Measurements from ENCODE around the gene LRCH1.

The LRCH1 gene

DNA sequence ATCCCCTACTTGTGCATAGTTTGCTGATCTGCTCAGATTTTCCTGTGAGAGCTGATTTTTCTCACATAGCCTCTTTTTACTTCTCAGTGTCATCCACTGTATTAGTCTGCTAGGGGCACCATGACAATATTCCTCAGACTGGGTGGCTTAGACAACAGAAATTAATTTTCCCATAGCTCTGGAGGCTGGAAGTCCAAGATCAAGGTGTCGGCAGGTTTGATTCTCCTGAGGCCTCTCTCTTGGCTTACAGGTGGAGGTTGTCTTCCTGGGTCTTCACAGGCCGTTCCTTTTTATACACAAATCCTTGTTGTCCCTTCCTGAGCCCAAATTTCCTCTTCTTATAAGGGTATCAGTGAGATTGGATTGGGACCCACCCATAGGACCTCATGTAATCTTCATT is 9.2 kb downstream of the LRCH1 start:
- DNase-seq (ENCODE audit: low read depth) = no peak

DNA sequence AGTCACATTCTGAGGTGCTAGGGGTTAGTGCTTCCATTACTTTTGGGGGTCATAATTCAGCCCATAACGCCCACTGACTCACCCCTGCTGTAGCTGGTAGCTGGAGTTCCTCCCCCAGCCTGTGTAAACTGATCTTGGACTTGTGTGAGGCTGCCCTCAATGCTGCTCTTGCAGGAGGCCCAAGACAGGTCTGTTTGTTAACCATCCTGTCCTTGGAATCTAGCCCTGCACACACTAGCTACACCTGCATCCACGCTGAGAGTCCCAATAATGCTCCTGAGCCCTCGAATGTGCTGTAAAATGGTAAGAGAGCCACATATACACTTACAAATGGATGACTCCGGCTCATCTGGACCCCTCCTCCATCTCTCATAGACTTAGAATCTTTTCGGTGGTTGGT is 9.6 kb downstream of the LRCH1 start:
- DNase-seq (ENCODE audit: low read depth) = no peak

DNA sequence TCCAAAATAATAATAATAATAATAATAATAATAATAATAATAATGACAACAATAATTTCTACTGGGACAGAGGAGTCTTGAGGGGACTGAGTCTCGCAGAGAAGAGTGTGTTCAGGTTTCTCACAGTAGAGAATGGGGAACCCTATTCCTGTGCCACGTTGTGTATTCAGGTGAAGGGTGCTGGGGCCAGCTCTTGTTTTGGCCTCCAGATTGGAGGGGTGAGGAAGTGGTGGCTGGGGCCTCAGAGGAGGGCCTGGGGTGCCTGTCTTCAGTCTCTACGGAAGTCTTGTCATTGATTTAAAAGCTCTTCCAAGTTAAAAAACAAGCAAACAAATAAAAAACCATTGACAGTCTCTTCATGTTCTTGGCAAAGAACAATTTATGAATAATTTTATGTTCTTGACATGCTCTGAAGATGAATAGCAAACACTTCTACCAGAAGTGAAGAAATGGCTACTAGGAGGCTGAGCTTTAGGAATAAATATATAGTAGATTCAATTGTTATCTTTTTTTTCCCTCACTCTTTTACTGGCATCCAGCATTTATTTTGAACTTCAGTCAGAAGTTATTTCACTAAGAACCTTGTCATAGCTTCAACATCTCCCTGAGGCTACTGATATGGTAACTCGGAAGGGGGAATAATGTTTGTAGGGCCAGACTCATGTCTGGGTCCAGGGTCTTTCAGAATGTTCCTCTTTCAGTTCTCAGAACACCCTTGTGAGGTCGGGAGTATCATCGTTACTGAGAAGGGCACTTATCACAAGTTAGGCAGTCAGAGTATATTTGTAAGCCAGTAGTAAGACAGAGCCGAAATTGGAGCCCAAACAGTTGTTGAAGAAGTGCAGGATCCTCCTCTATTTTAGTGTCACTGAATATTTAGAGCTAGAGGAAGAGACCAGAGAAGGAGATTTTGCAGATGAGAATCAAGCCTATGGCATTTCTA is 13.1 kb downstream of the LRCH1 start:
- DNase-seq (ENCODE audit: low read depth) = no peak

DNA sequence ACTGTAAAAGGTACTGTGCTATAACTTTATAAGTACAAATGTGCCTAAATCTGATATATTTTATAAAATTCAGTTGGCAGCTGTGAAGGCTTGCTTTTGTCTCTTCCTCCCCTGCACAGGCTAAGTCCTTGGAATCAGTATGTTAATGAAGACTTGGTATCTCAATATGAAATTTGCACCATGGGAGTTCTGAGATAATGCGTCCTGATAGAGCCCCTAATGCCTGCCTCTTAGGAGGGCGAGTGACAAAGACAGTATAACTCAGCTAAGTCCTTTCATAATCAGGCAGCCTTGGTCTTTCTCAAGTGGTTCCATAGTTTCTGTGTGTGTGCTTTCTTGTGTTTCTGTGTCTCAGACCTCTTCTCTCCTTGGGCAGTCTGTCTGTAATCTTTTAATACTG is 14.7 kb downstream of the LRCH1 start:
- DNase-seq (ENCODE audit: low read depth) = no peak

DNA sequence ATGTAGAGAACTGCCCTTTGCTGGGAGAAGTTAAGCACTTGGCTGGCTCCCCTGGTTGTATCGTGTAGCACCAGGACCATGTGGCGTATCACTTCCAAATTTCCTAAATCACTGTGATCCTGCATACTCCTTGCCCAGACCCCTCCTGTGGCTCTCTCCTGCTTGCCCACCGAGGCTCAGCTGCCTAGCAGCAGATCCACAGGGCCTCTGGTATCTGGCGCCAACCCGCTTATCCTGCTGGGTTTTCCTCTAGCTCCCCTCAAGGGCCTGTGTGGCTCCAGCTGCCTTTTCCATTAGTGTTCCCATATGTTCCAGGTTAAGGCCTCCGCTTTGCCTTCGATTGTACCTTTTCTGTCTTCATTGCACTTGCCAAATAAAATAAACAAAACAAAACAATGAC is 16.5 kb downstream of the LRCH1 start:
- DNase-seq (ENCODE audit: low read depth) = no peak

DNA sequence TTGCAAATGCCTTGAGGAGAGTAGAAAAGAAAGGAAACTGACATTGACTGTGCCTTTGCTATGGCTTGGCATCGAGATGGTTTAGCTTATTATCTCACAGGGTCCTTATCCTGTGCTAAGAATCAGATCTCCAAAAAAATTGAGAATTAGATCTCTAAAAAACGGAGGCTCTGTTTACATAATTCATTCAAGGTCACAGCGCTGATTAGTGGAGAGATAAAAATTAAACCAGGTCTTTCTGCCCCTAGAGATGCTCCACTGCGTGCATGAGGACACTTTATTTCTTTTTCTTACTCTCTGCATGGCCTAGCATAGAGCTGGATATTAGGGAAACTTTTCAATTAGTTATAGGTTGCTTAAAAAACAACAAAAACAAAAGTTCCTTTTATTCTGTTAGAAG is 17.3 kb downstream of the LRCH1 start:
- DNase-seq (ENCODE audit: low read depth) = no peak

DNA sequence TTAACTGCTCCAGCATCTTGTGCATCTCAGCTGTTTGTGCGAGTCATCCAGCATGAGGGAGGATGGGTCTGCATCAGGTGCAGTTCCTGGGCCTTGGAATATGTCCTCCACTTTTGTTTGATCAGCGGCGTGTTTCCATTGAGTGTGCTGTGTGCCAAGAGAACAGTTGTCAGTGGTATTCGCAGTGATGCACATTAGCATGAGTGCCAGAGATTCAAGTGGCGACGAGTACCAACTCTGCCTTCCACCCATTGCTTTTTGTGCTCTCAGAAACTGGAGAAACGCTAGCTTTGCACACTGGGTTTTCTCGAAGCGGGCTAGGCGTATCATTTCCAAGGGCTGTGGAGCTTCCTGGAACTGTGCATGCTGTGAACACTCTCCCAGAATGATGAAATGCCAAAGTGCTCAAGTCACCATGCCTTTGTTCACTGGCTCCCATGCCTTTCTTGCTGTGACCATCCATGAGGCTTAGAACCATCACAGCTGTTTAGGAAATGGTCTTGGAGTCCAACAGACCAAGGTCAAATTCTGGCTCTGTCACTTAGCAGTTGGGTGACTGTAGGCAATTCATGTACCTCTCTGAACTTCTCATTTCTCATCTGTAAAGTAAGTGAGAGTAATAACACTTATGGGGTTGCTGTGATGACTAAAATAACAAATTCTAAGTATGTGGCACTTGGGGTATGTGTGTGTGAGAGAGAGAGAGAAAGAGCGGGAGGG is 18.4 kb downstream of the LRCH1 start:
- DNase-seq (ENCODE audit: low read depth) = no peak

DNA sequence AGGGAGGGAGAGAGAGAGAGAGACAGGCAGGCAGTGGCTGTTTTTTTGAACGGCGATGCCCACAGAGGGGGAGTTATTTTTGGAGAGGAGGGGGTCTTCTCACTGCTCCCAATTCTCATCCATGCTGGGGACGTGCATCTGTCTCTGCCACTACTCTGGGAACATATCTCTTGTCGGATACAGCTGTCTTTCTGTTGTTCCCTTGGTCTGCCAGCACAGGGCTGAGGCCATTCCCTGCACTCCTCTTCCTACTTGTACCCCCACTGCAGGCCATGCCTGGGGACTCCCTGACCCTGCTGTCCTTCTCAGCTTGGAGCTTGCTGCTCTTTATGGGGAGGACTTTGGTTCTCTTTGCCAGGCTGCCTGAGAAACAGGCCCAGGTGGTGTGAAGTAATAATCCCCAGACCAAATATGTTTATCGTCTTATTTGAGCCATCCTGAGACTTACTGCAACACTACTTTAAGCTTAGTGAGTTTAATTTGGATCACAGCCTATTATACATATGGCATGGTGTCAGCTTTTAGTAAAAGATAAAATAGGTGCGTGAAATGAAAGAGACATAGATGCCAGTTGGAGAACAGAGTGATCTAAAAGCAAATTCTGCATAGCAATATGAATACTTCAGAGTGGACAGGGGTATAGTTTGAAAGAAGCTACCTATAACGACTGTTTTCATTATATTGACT is 19.1 kb downstream of the LRCH1 start:
- DNase-seq (ENCODE audit: low read depth) = no peak

DNA sequence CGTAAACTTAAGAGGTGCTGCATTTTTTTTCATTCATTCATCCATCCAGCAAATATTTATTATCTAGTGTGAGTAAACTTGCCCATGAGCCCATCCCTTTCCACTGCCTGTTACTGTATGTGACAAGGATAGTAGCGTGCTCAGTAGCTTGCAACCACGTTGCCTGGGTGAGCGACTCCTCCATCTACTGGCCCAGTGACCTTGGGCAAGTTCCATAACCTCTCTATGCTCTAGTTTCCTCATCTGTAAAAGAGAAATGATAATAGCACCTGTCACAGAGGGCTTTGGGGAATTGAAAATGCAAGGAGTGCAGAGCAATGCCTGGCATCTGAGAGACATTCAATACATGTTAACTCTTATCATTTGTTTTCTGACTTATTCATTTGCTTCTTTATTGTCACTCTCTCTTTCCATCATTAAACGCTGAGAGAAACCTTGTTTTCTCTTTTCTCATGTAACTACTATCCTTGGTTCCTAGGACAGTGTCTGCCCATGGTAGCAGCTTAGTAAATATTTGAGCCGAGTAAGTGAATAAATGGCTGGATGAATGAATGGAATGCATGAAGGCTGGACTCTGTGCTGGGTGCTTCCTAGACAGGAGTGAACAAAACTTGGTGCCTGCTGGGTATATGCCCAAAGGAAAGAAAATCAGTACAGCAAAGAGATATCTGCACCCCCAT is 19.9 kb downstream of the LRCH1 start:
- no peak for DNase-seq (ENCODE audit: low read depth)

DNA sequence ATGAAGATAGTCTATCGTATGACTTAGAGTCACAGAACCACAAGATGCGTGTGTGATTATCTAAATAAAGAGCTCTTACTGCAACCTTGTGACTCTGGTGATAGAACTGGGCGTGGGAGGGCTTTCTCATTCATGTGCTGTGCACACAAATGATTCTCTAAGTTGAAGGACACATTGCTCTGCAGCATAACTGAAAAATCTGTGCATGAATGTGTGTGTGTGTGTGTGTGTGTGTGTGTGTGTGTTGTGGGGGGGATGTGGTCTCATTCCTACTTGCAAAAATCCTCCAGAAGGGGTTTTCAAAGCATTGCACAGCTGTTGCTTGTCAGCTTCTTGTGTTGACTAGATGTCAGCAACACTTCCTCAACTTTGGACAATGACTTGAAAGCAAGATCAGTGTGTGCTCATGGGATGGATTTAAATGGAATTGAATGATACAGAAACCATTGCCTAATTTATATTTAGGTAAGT is 22.4 kb downstream of the LRCH1 start:
- DNase-seq (ENCODE audit: low read depth) = no peak

DNA sequence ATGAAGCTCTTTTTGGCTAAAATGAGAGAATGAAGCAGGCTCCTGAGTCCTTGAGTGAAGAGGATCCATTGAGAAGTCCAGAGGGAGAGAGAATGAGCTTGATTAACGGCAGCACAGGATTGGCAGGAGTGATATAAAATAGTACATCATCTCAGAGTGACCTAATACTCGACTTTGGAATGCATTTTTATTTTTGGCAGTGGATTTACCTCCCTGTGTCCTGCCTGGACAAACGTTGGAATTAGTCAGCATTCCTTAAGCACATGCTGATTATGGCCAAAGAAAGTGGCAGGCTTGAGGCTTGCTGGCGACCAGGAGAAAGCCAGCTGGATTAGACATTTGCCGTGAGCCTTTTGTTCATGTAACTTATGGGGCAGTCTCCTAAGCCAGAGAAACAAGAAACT is 22.9 kb downstream of the LRCH1 start:
- no peak for DNase-seq (ENCODE audit: low read depth)

DNA sequence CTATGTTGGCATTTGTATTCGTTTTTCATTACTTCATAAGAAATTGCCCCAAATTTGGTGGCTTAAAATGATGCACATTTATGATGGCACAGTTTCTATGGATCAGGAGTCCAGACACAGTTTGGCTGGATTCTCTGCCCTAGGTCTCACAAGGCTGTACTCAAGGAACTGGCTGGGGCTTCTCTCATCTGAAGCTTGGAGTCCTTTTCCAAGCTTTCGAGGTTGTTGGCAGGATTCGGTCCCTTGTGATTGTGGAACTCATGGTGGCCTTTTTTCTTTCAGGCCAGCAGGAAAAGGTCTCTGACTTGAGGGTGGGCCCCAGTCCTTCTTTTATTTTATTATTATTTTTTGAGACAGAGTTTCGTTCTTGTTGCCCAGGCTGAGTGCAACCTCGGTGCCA is 23.8 kb downstream of the LRCH1 start:
- no peak for DNase-seq (ENCODE audit: low read depth)

DNA sequence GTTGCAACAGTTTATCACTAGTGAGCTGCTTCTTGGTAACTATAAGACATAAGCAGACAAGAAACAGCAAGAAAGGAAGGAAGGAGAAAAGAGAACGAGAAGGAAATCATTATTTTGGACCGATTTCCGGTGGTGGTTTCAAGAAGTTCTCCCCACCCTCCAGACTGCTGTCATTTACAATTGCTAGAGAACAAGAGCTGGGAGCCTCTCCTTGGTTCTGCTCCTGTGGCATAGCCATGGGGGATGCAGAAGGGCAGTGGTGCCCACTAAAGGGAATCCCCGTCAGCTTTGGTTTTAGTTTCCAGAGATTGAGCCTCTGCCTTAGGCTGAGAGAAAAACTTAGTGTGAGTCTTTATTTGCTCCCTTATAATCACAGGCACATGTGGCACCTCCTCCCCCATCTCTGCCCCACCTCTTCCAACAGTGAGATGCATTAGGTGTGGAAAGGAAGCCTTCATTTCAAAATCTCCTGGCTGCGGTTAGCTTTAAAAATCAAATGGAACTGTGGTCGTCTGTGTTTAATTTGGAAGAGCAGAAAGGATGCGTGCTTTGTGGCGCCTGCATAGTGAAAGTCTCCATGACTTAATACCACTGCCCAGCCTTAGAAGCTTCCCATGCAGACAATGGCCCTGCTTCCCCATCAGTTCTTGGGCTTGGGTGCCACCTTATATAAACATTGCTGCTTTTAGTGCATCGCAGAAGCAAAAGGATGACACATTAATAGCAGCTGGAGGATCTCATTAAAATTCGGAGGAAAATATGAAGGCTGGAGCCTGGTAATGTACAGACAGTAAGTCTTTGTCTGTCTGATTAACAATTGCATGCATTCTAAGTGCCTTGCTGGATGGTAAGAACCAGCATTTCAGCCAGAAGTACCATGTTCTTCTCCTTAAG is 25.0 kb downstream of the LRCH1 start:
- no peak for DNase-seq (ENCODE audit: low read depth)

DNA sequence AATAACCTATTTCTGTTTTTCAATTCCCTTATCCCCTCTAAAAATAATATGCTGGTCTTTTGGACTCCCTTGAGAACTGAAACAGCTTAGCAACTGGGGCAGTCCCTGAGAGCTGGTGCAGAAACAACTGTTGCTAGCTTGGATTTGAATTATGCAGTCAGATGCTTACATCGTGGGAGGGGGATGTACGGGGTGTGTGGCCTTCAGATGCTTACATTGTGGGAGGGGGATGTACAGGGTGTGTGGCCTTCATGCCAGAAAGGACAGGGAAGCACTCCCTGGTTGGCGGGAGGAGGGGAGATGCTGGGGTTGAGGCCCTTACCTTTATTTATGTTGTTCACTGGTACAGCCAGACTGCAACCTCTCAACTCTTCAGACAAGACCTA is 25.6 kb downstream of the LRCH1 start:
- DNase-seq (ENCODE audit: low read depth) = no peak

DNA sequence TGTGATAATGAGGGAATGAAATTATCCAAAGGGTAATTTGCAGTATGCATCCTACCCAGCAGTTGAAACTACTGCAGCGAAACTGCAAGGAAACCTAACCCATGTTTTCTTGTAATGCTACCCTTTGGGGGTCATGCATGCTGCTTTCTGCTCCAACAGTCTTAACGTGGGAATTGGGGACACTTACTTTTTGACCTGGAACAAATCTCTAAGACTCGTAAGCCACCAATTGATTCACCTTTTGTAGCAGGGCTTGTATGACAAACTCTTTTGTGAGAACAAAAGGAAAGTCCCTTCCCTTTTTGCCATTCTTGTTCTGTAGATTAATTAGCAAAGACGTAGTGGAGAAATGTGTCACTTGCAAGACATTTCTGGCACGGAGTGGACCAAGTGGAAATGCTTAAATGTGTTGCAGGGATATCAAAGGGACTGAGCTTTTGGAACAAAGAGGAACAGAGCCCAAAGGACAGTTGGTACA is 27.4 kb downstream of the LRCH1 start:
- DNase-seq (ENCODE audit: low read depth) = no peak

DNA sequence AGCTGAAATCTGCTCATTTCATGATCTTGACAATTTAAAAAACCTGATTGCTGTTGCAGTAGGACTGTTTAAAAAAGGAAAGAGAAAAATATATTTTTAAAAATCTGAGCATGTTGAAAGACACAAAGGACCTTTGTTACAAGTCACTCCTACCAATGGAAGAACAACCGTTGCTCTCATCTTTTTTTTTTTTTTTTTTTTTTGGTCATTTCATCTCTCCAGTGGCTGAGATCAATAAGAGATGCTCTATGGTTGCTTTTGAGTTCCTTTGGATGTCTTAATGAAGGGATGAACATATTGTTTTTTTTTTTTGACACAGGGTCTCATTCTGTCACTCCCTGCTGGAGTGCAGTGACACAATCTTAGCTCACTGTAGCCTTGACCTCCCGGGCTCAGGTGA is 29.2 kb downstream of the LRCH1 start:
- no peak for DNase-seq (ENCODE audit: low read depth)

DNA sequence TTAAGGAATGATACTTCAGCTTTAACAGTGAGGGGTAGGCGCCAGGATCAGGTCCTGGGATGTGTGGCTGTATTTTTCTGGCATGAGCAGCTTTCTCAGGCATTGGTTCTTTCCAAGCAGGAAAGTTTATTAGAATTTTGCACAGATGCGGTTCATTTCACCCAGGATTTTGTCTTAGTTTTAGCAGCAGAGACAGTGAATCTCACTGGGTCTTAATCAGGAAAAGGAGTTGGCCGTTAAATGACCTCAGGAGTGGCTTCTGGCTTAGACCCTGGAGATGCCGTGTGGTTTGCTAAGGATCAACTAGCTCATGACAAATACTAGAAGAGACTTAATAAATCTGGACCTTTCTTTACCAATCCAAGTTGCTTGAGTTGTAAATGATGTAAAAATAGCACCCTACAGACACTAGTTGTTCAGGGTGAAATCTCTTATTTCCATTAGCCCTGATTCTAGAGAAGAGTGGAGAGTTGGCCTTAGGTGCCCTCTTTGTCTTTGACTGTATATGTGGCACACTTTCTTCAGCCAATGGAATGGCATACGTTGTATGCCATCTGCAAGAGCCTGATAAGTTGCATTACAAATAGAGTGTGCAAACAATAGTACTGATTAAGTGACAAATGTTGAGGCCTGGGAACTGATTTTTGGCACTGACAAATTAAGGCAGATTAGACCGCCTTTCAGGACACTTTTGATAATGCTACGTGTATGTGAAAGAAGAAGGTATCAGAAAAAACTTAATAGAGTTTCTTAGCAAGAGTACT is 34.0 kb downstream of the LRCH1 start:
- peak; percentile 22 for DNase-seq (ENCODE audit: low read depth)

DNA sequence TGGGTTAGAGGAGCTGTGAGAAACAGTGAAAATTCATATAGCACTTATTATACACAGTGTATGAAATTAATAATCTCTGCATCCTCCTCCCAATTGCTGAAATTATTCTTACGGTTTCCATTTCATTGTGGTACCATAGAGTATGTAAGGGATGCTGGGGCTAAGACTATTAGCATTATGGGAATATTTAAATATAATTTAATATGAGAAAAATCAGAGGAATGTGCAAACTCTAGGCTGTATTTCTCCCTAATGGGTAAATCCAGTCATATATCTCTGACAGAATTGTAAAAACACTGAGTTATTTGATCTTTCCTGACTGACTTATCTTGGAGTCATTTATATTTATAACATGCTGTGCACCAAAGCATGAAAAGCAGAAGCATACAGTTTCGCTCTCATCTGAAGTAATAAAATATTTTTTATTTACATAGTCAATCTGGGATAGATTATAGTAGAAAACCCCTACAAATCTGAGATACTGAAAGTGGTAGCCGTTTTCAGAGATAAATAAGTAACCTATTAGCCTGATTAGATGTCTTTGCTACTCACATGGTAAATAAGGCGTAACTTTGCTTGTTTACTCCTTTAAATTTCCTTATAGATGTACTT is 34.9 kb downstream of the LRCH1 start:
- DNase-seq (ENCODE audit: low read depth) = no peak

DNA sequence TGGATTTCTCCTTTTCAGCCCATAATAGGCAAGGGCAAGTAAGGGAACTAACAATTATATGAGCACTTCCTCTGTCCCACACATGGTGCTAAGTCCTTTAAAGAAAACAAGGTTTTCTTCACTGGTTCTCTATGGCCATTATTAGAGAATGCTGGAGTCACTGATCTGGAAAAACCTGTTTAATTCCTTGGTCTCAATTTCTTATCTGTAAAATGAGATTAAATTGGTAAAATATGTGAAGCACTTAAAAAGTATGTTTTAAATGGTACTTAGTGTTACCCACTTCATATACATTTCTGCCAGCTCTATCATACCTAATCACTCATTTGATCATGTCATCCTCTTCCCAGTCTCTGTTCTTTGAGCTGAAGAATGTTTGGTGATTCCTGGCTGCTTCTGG is 39.4 kb downstream of the LRCH1 start:
- no peak for DNase-seq (ENCODE audit: low read depth)

DNA sequence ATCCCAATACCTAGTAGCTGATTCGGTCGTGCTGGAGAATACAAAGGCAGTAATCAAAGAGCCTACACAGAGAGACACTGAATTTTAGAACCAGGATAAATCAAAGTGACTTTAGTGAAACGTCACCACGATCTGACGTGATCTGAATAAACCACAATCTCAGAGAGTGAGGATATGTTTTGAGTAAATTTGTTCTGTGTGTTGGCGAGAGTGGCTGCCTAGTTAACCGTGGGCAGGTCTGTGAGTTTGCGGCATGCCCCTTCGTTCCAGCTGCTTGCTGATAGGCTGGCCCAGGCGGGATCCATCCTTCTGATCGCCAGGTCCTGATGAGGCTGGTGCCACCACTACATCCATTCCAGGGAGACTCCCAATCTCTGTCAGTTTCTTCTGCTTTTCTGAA is 40.4 kb downstream of the LRCH1 start:
- no peak for DNase-seq (ENCODE audit: low read depth)

Measured in non-pigmented ciliary epithelial cell (primary cell).